GM19467 (cell line): ENCODE measurements around the gene SMAD7.

Experiments used
- ATAC-seq: cut with Tn5 transposase; IDR thresholded peaks from one replicate; pipeline ENCODE4 v1.9.1; 2021; ENCODE audit warnings: mild to moderate bottlenecking, moderate library complexity; ENCODE audit not compliant: unreplicated experiment

SMAD7 gene

GRCh38 chr18:48946329-48946835 lies 4.4 kb downstream of the SMAD7 start:
- ATAC-seq: no peak

DNA sequence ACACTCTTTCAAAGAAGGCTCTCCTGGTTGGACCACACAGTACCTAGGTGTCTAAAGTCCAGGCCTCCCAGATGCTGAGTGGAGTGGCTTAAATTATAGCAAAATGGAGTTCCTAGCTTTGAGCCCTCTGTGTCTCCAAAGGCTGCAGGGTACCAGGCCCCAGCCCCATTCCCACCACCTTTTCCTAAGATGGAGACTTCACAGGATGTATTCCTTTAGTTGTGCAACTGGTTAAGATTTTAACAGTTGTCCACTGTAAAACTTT lies 4.9 kb downstream of the SMAD7 start:
- no peak for ATAC-seq

DNA sequence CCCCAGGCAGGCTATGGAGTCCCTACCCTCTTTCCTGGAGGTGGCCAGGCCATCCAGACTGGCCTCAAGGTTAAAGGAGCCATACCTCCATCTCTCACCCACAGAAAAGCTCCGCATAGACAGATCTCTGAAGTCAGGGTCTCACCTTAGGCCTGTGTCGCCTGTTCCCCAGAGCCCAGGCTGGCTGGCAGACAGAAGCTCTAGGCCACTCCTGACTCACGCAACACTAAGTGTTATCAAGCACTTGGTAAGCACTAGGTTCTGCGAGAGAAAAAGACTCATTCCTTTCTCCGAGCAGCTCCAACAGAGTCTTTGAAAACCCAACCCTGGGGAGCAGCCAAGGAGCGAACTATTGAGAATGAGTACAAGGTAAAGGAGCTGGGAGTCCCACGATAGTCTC lies 6.1 kb downstream of the SMAD7 start:
- no peak for ATAC-seq

DNA sequence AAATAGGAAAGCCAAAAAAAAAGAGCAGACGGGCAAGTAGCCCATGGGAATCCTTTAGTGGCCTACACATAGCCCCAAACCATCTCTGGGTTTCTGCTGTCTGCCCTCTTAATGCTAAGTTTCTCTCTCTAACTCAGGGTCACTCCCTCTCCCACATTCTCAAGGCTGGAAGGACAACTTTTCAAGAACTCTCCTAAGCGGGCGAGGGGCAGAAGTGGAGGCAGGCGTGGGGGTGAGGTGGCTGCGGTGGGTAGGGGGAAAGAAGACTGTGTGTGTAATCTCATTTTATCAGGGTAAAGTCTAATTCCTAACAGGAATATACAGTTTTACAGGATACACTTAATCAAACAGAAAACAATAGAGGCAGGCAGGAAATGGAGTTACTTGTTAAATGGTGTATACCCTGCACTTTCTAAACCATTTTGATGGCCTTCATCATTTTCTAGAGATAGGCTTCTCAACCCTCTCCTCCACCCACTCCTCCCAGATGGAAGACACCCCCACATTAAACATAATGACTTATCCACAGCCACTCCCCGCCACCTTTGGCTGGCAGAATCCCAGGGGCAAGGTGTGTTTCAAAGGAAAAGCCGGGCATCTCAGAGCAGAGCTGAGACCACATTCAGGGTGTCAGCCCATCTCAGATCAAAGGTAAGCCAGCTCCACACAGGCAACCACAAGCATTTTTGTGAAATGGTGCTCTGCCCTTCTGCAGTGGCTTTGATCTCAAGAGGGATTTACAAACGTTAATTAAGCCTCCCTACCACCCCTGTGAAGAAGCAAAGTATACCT lies 6.8 kb downstream of the SMAD7 start:
- no peak for ATAC-seq

GRCh38 chr18:48943333-48943732 lies 7.4 kb downstream of the SMAD7 start:
- no peak for ATAC-seq

GRCh38 chr18:48942554-48943261 lies 8.1 kb downstream of the SMAD7 start:
- ATAC-seq: no peak

- no peak for ATAC-seq
Measured at GRCh38 chr18:48942086-48942485, 8.7 kb downstream of the SMAD7 start.

GRCh38 chr18:48941672-48942071 lies 9.1 kb downstream of the SMAD7 start:
- no peak for ATAC-seq

- peak; percentile 46 for ATAC-seq
Measured at GRCh38 chr18:48940854-48941611, 9.7 kb downstream of the SMAD7 start.

- no peak for ATAC-seq
Measured at GRCh38 chr18:48939205-48940097, 11.3 kb downstream of the SMAD7 start.

- ATAC-seq: no peak
Measured at GRCh38 chr18:48938827-48939204, 11.9 kb downstream of the SMAD7 start.

- ATAC-seq: no peak
Measured at GRCh38 chr18:48937869-48938750, 12.7 kb downstream of the SMAD7 start.

- ATAC-seq: no peak
Measured at GRCh38 chr18:48935433-48935774, 15.4 kb downstream of the SMAD7 start.

DNA sequence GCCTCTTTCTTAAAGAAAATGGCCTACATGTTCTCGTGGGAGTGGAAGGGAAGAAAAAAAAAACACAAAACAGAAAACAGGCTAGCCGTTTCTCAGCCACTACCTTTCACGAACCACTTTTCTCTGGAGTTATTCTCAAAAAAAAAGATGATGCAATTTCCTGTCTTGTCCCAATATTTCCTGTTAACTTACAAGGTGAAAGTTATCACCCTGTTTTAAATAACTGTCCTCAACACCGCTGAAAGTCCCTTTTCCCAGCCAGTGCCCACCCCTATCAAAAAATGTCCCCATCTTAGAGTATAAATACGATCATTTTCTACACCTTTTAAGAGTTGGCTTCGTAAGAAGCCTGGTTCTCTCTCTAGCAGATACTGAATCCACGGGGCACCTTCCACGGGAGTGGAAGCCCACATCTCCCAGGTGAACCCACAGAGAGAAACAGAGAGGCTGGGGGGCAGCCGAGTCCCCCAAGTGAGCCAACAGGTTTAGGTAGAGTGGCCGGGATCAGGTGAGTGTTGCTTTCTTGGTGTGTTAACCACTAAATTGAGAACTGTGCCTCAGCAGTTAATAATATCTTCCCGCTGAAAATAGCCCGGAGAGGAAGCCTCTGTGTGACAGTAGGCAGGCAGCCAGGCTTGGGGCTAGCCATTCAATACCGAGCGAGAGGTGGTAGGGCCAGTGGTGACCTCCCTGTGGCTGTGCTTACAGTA lies 15.9 kb downstream of the SMAD7 start:
- no peak for ATAC-seq

GRCh38 chr18:48934415-48934722 lies 16.4 kb downstream of the SMAD7 start:
- no peak for ATAC-seq

DNA sequence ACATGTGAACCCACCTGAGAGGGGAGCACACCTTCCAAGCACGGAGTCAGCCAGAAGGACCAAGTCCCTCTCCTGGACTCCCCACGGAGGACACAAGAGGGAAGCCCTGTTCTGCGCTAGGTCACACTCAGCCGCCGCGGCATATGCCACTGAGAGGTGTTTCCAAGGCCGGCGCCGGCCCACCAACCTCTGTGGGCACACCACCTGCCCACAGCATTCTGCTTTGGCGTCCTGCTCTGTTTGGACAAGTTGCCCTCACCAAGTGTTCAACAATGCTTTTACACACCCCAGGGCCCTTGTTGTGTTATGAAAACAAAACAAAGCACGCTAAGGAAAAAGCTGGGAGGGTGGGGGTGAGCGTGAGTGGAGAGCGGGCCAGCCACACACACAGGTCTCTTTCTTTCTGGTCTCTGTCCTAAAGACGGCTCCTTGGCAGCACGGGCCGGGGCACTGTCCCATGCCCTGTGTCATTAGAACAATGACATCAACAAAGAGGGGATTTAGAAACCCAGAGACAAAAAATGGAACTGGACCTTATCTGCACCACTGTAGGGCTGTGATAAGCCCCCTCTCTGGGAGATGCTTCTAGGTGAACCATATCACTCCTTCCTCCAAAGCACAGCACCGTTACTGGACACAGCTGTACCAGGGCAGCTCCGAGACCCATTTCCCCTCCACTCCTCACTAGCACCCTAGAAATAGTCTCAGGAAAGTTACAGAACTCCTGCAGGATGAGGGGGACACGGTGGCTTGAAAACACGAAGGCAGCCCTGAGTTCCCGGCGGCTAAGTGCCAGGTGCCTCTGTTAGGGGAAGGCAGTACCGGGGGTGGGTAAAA lies 17.0 kb downstream of the SMAD7 start:
- no peak for ATAC-seq

DNA sequence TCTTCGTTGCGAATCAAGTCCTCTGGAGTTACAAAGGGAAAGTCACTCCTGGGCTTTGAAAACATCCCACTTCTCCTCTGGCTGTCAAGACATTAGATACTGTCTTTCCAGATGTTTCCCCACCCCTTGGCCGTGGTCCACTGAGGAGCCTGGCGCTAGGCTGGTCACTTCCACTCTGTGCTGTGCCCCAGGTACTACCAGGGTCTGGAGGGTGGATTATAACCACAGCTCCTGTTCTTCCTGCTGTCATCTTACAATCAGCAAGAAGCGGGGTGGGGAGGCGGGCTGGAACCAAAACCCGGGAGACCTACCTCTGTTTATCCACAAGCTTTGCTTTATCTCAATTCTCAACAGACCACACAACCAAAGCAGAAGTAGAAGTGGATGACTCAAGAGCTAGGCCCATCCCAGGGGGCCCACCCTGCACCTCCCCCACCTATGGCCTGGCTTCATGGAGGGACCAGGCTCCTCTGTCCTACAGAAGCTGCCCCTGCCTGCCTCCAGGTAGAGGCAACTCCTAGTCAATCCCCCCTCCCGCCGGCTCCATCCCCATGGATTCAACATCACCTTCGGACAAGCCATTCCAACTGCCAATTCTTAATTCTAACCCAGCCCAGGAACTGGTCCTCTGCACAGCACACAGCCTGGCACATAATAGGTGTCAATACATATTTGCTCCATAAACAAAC lies 17.8 kb downstream of the SMAD7 start:
- ATAC-seq: no peak

- no peak for ATAC-seq
Measured at GRCh38 chr18:48932462-48932818, 18.3 kb downstream of the SMAD7 start.
